Fibroblast of lung (primary cell): Measurements from ENCODE around the gene LRRC71. TPM values are rescaled to one million over a fixed set of nuclear protein-coding genes. Genes with fewer than 3 reads are reported as not detected.

Source experiments
- DNase-seq, 2 donors: peaks; one replicate each; pipeline versions ENCODE4 v3.0.0 to v3.0.0-alpha.2; 2010; ENCODE audit warnings: low read depth in 2 of 2
- H2AFZ ChIP-seq: 2 replicates; pipeline ENCODE4 v1.5.1; 2012; ENCODE audit warnings: low read length, control low read depth, inconsistent platforms
- H3K27ac ChIP-seq: 2 replicates; pipeline ENCODE4 v1.5.1; 2011; ENCODE audit warnings: low read length, control low read depth; ENCODE audit not compliant: insufficient read depth
- H3K27me3 ChIP-seq: 2 replicates; pipeline ENCODE4 v1.5.1; 2011; ENCODE audit warnings: mild to moderate bottlenecking, low read length; ENCODE audit not compliant: control insufficient read depth, insufficient read depth
- H3K36me3 ChIP-seq: 2 replicates; pipeline ENCODE4 v1.5.1; 2011; ENCODE audit warnings: low read length; ENCODE audit not compliant: control insufficient read depth, insufficient read depth
- H3K4me1 ChIP-seq: 2 replicates; pipeline ENCODE4 v1.5.1; 2011; ENCODE audit warnings: low read length; ENCODE audit not compliant: control insufficient read depth, insufficient read depth; ENCODE audit errors: extremely low read depth
- H3K4me2 ChIP-seq: 2 replicates; pipeline ENCODE4 v1.5.1; 2011; ENCODE audit warnings: low read length, control low read depth; ENCODE audit not compliant: insufficient read depth; ENCODE audit errors: extremely low read depth
- H3K4me3 ChIP-seq, 4 experiments: fragments of 200-600 bp in 1 of 4; sonication (generic) in 1 of 4; replicated peaks in 1 of 4; 2 replicates each; pipeline ENCODE4 v1.5.1; 2011 to 2016; ENCODE audit warnings: low read length in 4 of 4, low read depth in 3 of 4, mild to moderate bottlenecking in 3 of 4, control low read depth in 2 of 4, inconsistent platforms in 1 of 4, mixed read lengths in 1 of 4; ENCODE audit not compliant: insufficient read depth in 1 of 4; ENCODE audit errors: control extremely low read depth in 1 of 4
- H3K79me2 ChIP-seq: 2 replicates; pipeline ENCODE4 v1.5.1; 2012; ENCODE audit warnings: mild to moderate bottlenecking, low read length, inconsistent platforms; ENCODE audit not compliant: control insufficient read depth, insufficient read depth
- H3K9ac ChIP-seq: 2 replicates; pipeline ENCODE4 v1.5.1; 2011; ENCODE audit warnings: mild to moderate bottlenecking, low read length, control low read depth; ENCODE audit not compliant: insufficient read depth
- H3K9me3 ChIP-seq: 2 replicates; pipeline ENCODE4 v1.5.1; 2012; ENCODE audit warnings: low read depth, low read length; ENCODE audit not compliant: control insufficient read depth, insufficient read depth
- H4K20me1 ChIP-seq: 2 replicates; pipeline ENCODE4 v1.5.1; 2011; ENCODE audit warnings: low read length; ENCODE audit not compliant: control insufficient read depth, insufficient read depth; ENCODE audit errors: extremely low read depth
- EZH2 ChIP-seq: IDR thresholded peaks from 2 replicates; pipeline ENCODE4 v1.5.1; 2012; ENCODE audit warnings: low read length, control low read depth, mild to moderate bottlenecking; ENCODE audit errors: missing control alignments
- polyA plus RNA-seq, 2 donors: library from polyadenylated mRNA; depleted of rRNA in 1 of 2; stranded (reverse) in 1 of 2; unstranded in 1 of 2; fragments of >200 nt; gene quantifications; 2 replicates each; pipeline ENCODE4 v1.2.1, GENCODE V29; 2011 to 2012; ENCODE audit warnings: missing spikeins in 1 of 2
- total RNA-seq: library from RNA; depleted of rRNA; stranded (reverse); fragments of >200 nt; gene quantifications from 2 replicates; pipeline ENCODE4 v1.2.1, GENCODE V29; 2014
- TF ChIP-seq, protein P1 (sequence below), 2 donors: IDR thresholded peaks in 1 of 2; conservative IDR thresholded peaks in 1 of 2; 1 replicate in 1 of 2; 2 replicates in 1 of 2; pipeline ENCODE4 v1.5.1; 2011 to 2012; ENCODE audit warnings: low read length in 2 of 2, control low read depth in 1 of 2, inconsistent platforms in 1 of 2, low read depth in 1 of 2, mild to moderate bottlenecking in 1 of 2

The LRRC71 gene
- total and polyA plus RNA-seq, 2 donors (not counting 1 experiment from before 2014, with no cell fraction given) = 1.8 TPM; not detected in 1

DNA sequence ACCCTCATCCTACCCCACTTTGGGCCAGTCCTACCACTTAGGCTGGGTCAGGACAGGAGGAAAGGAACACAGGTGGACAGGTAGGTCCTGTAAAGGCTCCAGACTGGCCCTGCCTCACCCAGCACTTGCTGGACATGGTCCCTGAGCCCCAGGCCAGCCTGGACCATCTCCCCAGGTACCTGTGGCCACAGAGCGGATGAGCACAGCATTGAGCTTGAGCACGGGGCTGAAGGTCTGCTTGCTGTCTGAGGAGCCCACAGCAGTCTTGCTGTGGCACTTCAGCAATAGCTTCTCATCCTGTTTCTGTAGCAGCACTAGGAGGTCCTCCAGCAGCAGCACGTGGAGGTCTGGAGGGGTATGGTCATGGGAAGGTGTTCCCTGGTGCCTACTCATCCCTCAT lies 23.3 kb downstream of the LRRC71 start:
- H3K4me1 ChIP-seq = no peaks in the 10 kb centered on the region
- H3K27me3 ChIP-seq = no peaks in the 10 kb centered on the region
- H3K79me2 ChIP-seq = no peaks in the 10 kb centered on the region
- no peaks in the 10 kb centered on the region for H3K9me3 ChIP-seq
- H3K4me2 ChIP-seq = no peak overlapping the region
- H3K9ac ChIP-seq = no peak overlapping the region
- H2AFZ ChIP-seq = no peak overlapping the region
- peaks cover 24% of the 10 kb centered on the region for H3K36me3 ChIP-seq
- no peak for TF ChIP-seq EZH2
- TF ChIP-seq, protein P1, sequence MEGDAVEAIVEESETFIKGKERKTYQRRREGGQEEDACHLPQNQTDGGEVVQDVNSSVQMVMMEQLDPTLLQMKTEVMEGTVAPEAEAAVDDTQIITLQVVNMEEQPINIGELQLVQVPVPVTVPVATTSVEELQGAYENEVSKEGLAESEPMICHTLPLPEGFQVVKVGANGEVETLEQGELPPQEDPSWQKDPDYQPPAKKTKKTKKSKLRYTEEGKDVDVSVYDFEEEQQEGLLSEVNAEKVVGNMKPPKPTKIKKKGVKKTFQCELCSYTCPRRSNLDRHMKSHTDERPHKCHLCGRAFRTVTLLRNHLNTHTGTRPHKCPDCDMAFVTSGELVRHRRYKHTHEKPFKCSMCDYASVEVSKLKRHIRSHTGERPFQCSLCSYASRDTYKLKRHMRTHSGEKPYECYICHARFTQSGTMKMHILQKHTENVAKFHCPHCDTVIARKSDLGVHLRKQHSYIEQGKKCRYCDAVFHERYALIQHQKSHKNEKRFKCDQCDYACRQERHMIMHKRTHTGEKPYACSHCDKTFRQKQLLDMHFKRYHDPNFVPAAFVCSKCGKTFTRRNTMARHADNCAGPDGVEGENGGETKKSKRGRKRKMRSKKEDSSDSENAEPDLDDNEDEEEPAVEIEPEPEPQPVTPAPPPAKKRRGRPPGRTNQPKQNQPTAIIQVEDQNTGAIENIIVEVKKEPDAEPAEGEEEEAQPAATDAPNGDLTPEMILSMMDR (conservative IDR thresholded peaks at IDR 0.05 in 1 of 2, IDR thresholded peaks at IDR 0.05 in 1 of 2; ENCODE audit: low read depth in 1 of 2, low read length in 2 of 2) = no peak
- H3K4me3 ChIP-seq = no peak overlapping the region
- DNase-seq = no peak
- H4K20me1 ChIP-seq = no peaks in the 10 kb centered on the region
- no peak overlapping the region for H3K27ac ChIP-seq

DNA sequence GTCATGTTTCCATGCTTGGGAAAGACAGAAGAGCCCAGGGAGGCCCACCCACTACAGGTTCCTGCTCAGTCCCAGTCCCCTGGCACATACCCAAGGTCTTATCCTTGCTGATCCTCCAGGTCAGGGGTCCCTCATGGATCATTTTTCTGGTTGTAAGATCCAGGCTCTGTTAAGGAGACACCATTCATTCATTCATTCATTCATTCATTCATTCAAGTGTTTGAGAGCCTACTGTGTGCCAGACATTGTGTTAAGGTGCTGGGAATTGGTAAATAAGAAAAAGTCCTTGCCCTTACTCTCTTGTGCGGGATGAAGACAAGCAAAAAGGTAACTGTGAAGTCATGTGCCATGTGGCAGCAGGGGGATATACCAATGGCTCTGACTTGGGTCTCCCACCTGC lies 23.8 kb downstream of the LRRC71 start:
- no peak overlapping the region for H3K4me3 ChIP-seq
- DNase-seq = no peak
- H2AFZ ChIP-seq = no peak overlapping the region
- no peaks in the 10 kb centered on the region for H3K9me3 ChIP-seq
- H3K27ac ChIP-seq = no peak overlapping the region
- no peak overlapping the region for H3K4me2 ChIP-seq
- no peaks in the 10 kb centered on the region for H3K27me3 ChIP-seq
- H3K4me1 ChIP-seq = no peaks in the 10 kb centered on the region
- H3K36me3 ChIP-seq = peaks cover 24% of the 10 kb centered on the region
- H3K9ac ChIP-seq = no peak overlapping the region
- no peaks in the 10 kb centered on the region for H4K20me1 ChIP-seq
- no peaks in the 10 kb centered on the region for H3K79me2 ChIP-seq
- TF ChIP-seq, protein P1 (conservative IDR thresholded peaks at IDR 0.05 in 1 of 2, IDR thresholded peaks at IDR 0.05 in 1 of 2; ENCODE audit: low read depth in 1 of 2, low read length in 2 of 2) = no peak
- TF ChIP-seq EZH2 = no peak

DNA sequence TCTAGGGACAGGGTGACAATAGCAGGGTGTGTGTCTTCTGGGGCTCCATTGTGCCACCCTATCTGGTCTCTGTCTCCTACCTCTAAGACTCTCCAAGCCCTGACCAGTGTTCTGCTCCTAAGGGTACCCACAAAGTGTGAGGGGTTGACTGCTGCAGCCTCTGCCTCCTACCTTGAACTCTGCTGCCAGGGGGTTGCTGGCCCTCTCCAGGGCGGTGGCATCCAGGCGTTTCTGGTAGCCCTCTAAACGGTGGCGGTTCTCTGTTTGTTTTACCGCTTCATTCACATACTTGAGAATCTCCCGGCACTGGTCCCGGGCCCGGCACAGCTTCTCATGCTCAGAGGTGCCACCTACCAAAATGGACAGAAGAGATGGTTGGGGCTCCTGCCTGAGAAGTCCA lies 24.4 kb downstream of the LRRC71 start:
- no peaks in the 10 kb centered on the region for H3K79me2 ChIP-seq
- no peak for DNase-seq
- no peak overlapping the region for H3K27ac ChIP-seq
- no peak overlapping the region for H2AFZ ChIP-seq
- H4K20me1 ChIP-seq = no peaks in the 10 kb centered on the region
- no peak overlapping the region for H3K4me2 ChIP-seq
- H3K36me3 ChIP-seq = peaks cover 23% of the 10 kb centered on the region
- no peak overlapping the region for H3K9ac ChIP-seq
- no peak overlapping the region for H3K4me3 ChIP-seq
- H3K27me3 ChIP-seq = no peaks in the 10 kb centered on the region
- H3K9me3 ChIP-seq = no peaks in the 10 kb centered on the region
- TF ChIP-seq, protein P1 (conservative IDR thresholded peaks at IDR 0.05 in 1 of 2, IDR thresholded peaks at IDR 0.05 in 1 of 2; ENCODE audit: low read depth in 1 of 2, low read length in 2 of 2) = no peak
- TF ChIP-seq EZH2 = no peak
- no peaks in the 10 kb centered on the region for H3K4me1 ChIP-seq
